Esophagus squamous epithelium (tissue), 5 donors: ENCODE measurements around the gene PXDC1. TPM values are rescaled to one million over a fixed set of nuclear protein-coding genes. Genes with fewer than 3 reads are reported as not detected.
"Not testable (repeated sequence)": the region's sequence is repeated elsewhere in the genome, so short reads cannot be mapped to it uniquely, and the experiment has no call there.

Experiments used
- DNase-seq: peaks from one replicate; lab custom pipeline; 2025; lab: John Stamatoyannopoulos, UW
- H3K27ac ChIP-seq, 4 donors: fragments of 200-600 bp; sonication (generic); one replicate each; pipeline ENCODE4 v1.5.1; 2016 to 2019; ENCODE audit warnings: mild to moderate bottlenecking in 1 of 4
- H3K27me3 ChIP-seq, 4 donors: fragments of 200-600 bp; sonication (generic); 1 replicate in 3 of 4; 2 replicates in 1 of 4; pipeline versions ENCODE4 v1.5.1 to v1.6.0; 2017 to 2021; ENCODE audit warnings: antibody characterized with exemption in 1 of 4
- H3K36me3 ChIP-seq, 3 donors: fragments of 200-600 bp; sonication (generic); one replicate each; pipeline ENCODE4 v1.5.1; 2016 to 2019
- H3K4me1 ChIP-seq, 3 donors: fragments of 200-600 bp; sonication (generic); one replicate each; pipeline ENCODE4 v1.5.1; 2017 to 2019
- H3K4me3 ChIP-seq, 4 donors: fragments of 200-600 bp; sonication (generic); 1 replicate in 3 of 4; 2 replicates in 1 of 4; pipeline ENCODE4 v1.5.1; 2016 to 2019; ENCODE audit warnings: mild to moderate bottlenecking in 2 of 4, moderate library complexity in 1 of 4
- H3K9me3 ChIP-seq, 3 donors: fragments of 200-600 bp; sonication (generic); one replicate each; pipeline ENCODE4 v1.5.1; 2016 to 2019
- CTCF ChIP-seq, 6 experiments: fragments of 450-650 bp in 4 of 6; fragments of 200-600 bp in 2 of 6; sonication (generic) in 2 of 6; IDR thresholded peaks; one replicate each; pipeline ENCODE4 v1.5.1; 2016 to 2019; ENCODE audit warnings: antibody characterized with exemption in 6 of 6, mild to moderate bottlenecking in 4 of 6, moderate library complexity in 4 of 6
- POLR2A ChIP-seq, 4 donors: fragments of 450-650 bp; IDR thresholded peaks; one replicate each; pipeline ENCODE4 v1.6.1; 2017; ENCODE audit warnings: antibody characterized with exemption in 4 of 4, mild to moderate bottlenecking in 4 of 4, moderate library complexity in 3 of 4
- WGBS, 2 donors: methylation state at CpG; one replicate each; pipeline ENCODE4 v1.1.5; 2018; 5-methylcytosine and 5-hydroxymethylcytosine counted together
- intact Hi-C: fragments of 100-400 bp; cut with DNase I; formaldehyde crosslinking; loops from one replicate; pipeline ENCODE4 v1.15.0; 2022
- total RNA-seq, 4 donors: library from RNA; depleted of rRNA; stranded (reverse); fragments of >200 nt; gene quantifications; one replicate each; pipeline ENCODE4 v1.1.0, GENCODE V29; 2016
- donor health status: DM: yes; HTN: yes; CAD: no.

Gene PXDC1
- total RNA-seq, 4 donors from 2014 or later: 12.1 to 58.0 (median 24.0) TPM

GRCh38 chr6:3755637-3756545 lies 4.4 kb upstream of the PXDC1 start:
- intact Hi-C loops: loop anchor here (10.0 kb wide), 1 partner anchor 69 kb away; no protein-coding TSS in a partner anchor
- 54 to 67% methylated on average over 11 of the region's 11 CpGs for WGBS, 2 donors
- no peak for DNase-seq

GRCh38 chr6:3754776-3755175 lies 3.3 kb upstream of the PXDC1 start:
- Histone ChIP-seq H3K9me3 (no peaks in the 10 kb centered on the region), H3K27me3 (peaks cover 0 to 12% (median 0%) of the 10 kb centered on the region in 4 donors), H3K4me1 (peaks cover 1 to 41% (median 6%) of the 10 kb centered on the region in 3 donors), H3K36me3 (no peaks in the 10 kb centered on the region), H3K27ac (no peak overlapping the region), H3K4me3 (no peak overlapping the region)
- WGBS, 2 donors: 69 to 71% methylated on average over 3 of the region's 3 CpGs
- TF ChIP-seq CTCF (IDR thresholded peaks at IDR 0.05) (no peak), POLR2A (IDR thresholded peaks at IDR 0.05) (no peak)
- DNase-seq: no peak
- intact Hi-C loops: loop anchor here (10.0 kb wide), 1 partner anchor 70 kb away; no protein-coding TSS in a partner anchor

More at GRCh38 chr6:3755637-3756545, 4.4 kb upstream of the PXDC1 start:
- Histone ChIP-seq H3K4me3 (no peak overlapping the region), H3K27ac (no peak overlapping the region), H3K9me3 (no peaks in the 10 kb centered on the region), H3K36me3 (no peaks in the 10 kb centered on the region), H3K27me3 (peaks cover 0 to 11% (median 0%) of the 10 kb centered on the region in 4 donors), H3K4me1 (peaks cover 0 to 31% (median 4%) of the 10 kb centered on the region in 3 donors)
- TF ChIP-seq POLR2A (IDR thresholded peaks at IDR 0.05) (no peak), CTCF (IDR thresholded peaks at IDR 0.05) (no peak)

- H3K4me3 ChIP-seq, DNase-seq, H3K9me3 ChIP-seq, H3K36me3 ChIP-seq: not testable (repeated sequence)
- intact Hi-C loops: loop anchor here (10.0 kb wide), 1 partner anchor 71 kb away; no protein-coding TSS in a partner anchor
- Histone ChIP-seq H3K4me1 (peaks cover 7 to 41% (median 12%) of the 10 kb centered on the region in 3 donors), H3K27ac (peak overlapping the region in 2 of 4 donors; percentile 92 to 98), H3K27me3 (peaks cover 0 to 12% (median 0%) of the 10 kb centered on the region in 4 donors)
- WGBS, 2 donors: 86 to 93% methylated on average over 13 to 15 of the region's 15 CpGs
Observed at GRCh38 chr6:3754032-3754725, 2.7 kb upstream of the PXDC1 start.

GRCh38 chr6:3753228-3753835 lies 1.8 kb upstream of the PXDC1 start:
- Histone ChIP-seq H3K36me3 (no peaks in the 10 kb centered on the region), H3K9me3 (no peaks in the 10 kb centered on the region), H3K4me3 (no peak overlapping the region), H3K27ac (peak overlapping the region in 3 of 4 donors; percentile 92 to 98 (median 98)), H3K4me1 (peaks cover 15 to 50% (median 20%) of the 10 kb centered on the region in 3 donors), H3K27me3 (peaks cover 0 to 12% (median 0%) of the 10 kb centered on the region in 4 donors)
- TF ChIP-seq POLR2A (IDR thresholded peaks at IDR 0.05) (no peak), CTCF (IDR thresholded peaks at IDR 0.05) (no peak)
- intact Hi-C loops: loop anchor here (10.0 kb wide), 1 partner anchor 71 kb away; no protein-coding TSS in a partner anchor
- 74 to 81% methylated on average over 9 to 10 of the region's 10 CpGs for WGBS, 2 donors
- DNase-seq: no peak
